ENCODE data around the gene JARID2. TPM values are rescaled to one million over a fixed set of nuclear protein-coding genes. Genes with fewer than 3 reads are reported as not detected.
"Not testable (repeated sequence)": the region's sequence is repeated elsewhere in the genome, so short reads cannot be mapped to it uniquely, and the experiment has no call there.

JARID2 gene
- total and polyA plus RNA-seq, 4 donors = 1.4 to 12.3 (median 3.4) TPM

GRCh38 chr6:15543332-15543917, 297.6 kb downstream of the JARID2 start:
- H3K27me3 ChIP-seq (ENCODE audit: control insufficient read depth in 4 of 4, insufficient read depth in 4 of 4, low read length in 3 of 4); H3K27ac ChIP-seq (ENCODE audit: low read depth in 1 of 2, low read length in 2 of 2); H3K36me3 ChIP-seq (ENCODE audit: control insufficient read depth in 4 of 4, insufficient read depth in 3 of 4, low read depth in 1 of 4, low read length in 3 of 4); H3K9ac ChIP-seq (ENCODE audit: low read depth in 1 of 2, low read length in 2 of 2); H3K4me1 ChIP-seq (ENCODE audit: control insufficient read depth in 4 of 4, insufficient read depth in 4 of 4, low read length in 3 of 4); DNase-seq (ENCODE audit: low spot score); H3K9me3 ChIP-seq (ENCODE audit: control insufficient read depth in 4 of 4, low read length in 3 of 4); H3K4me3 ChIP-seq (ENCODE audit: low read depth in 1 of 3, low read length in 3 of 3): not testable (repeated sequence)
- 95% methylated on average over 5 of the region's 5 CpGs for WGBS

GRCh38 chr6:15544321-15544900, 298.5 kb downstream of the JARID2 start:
- no peak for DNase-seq (ENCODE audit: low spot score)
- H3K4me3 ChIP-seq (ENCODE audit: low read depth in 1 of 3, low read length in 3 of 3) = no peak overlapping the region
- H3K36me3 ChIP-seq (ENCODE audit: control insufficient read depth in 4 of 4, insufficient read depth in 3 of 4, low read depth in 1 of 4, low read length in 3 of 4) = no peaks in the 10 kb centered on the region
- H3K9me3 ChIP-seq (ENCODE audit: control insufficient read depth in 4 of 4, low read length in 3 of 4) = peaks cover 0 to 4% (median 0%) of the 10 kb centered on the region in 4 donors
- H3K4me1 ChIP-seq (ENCODE audit: control insufficient read depth in 4 of 4, insufficient read depth in 4 of 4, low read length in 3 of 4) = no peaks in the 10 kb centered on the region
- no peaks in the 10 kb centered on the region for H3K27me3 ChIP-seq (ENCODE audit: control insufficient read depth in 4 of 4, insufficient read depth in 4 of 4, low read length in 3 of 4)
- TF ChIP-seq RAD21 (IDR thresholded peaks at IDR 0.05) = no peak
- no peak for TF ChIP-seq HNF4G (IDR thresholded peaks at IDR 0.05)
- TF ChIP-seq SP1 (IDR thresholded peaks at IDR 0.05) = no peak
- H3K9ac ChIP-seq (ENCODE audit: low read depth in 1 of 2, low read length in 2 of 2) = no peak overlapping the region
- no peak overlapping the region for H3K27ac ChIP-seq (ENCODE audit: low read depth in 1 of 2, low read length in 2 of 2)
- 92% methylated on average over 4 of the region's 4 CpGs for WGBS

GRCh38 chr6:15546591-15546990, 300.7 kb downstream of the JARID2 start:
- H3K9ac ChIP-seq (ENCODE audit: low read depth in 1 of 2, low read length in 2 of 2) = no peak overlapping the region
- no peaks in the 10 kb centered on the region for H3K36me3 ChIP-seq (ENCODE audit: control insufficient read depth in 4 of 4, insufficient read depth in 3 of 4, low read depth in 1 of 4, low read length in 3 of 4)
- peaks cover 0 to 4% (median 0%) of the 10 kb centered on the region in 4 donors for H3K9me3 ChIP-seq (ENCODE audit: control insufficient read depth in 4 of 4, low read length in 3 of 4)
- no peak for DNase-seq (ENCODE audit: low spot score)
- no peaks in the 10 kb centered on the region for H3K4me1 ChIP-seq (ENCODE audit: control insufficient read depth in 4 of 4, insufficient read depth in 4 of 4, low read length in 3 of 4)
- H3K27ac ChIP-seq (ENCODE audit: low read depth in 1 of 2, low read length in 2 of 2) = no peak overlapping the region
- no peaks in the 10 kb centered on the region for H3K27me3 ChIP-seq (ENCODE audit: control insufficient read depth in 4 of 4, insufficient read depth in 4 of 4, low read length in 3 of 4)
- TF ChIP-seq FOXA2 (IDR thresholded peaks at IDR 0.05) (no peak), EGR1 (IDR thresholded peaks at IDR 0.05; ENCODE audit: low read depth in 2 of 2) (no peak), RAD21 (IDR thresholded peaks at IDR 0.05) (no peak), HNF4G (IDR thresholded peaks at IDR 0.05) (no peak), TAF1 (conservative IDR thresholded peaks at IDR 0.05) (no peak), REST (IDR thresholded peaks at IDR 0.05) (no peak), CTCF (IDR thresholded peaks at IDR 0.05; ENCODE audit: low read depth, low read length, missing input control) (no peak), RXRA (IDR thresholded peaks at IDR 0.05) (no peak)
- TF ChIP-seq, protein P1, sequence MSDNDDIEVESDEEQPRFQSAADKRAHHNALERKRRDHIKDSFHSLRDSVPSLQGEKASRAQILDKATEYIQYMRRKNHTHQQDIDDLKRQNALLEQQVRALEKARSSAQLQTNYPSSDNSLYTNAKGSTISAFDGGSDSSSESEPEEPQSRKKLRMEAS (IDR thresholded peaks at IDR 0.05) = no peak
- TF ChIP-seq, protein P2, sequence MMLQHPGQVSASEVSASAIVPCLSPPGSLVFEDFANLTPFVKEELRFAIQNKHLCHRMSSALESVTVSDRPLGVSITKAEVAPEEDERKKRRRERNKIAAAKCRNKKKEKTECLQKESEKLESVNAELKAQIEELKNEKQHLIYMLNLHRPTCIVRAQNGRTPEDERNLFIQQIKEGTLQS (IDR thresholded peaks at IDR 0.05) = no peak
- 97% methylated on average over 5 of the region's 5 CpGs for WGBS
- no peak overlapping the region for H3K4me3 ChIP-seq (ENCODE audit: low read depth in 1 of 3, low read length in 3 of 3)

All from liver (tissue), 9 donors.